ENCODE results near the gene CIZ1.
A peak's percentile ranks its signal among the peaks of the same experiment; 100 is the strongest.

CIZ1 gene

GRCh38 chr9:128203024-128203706 is 11.8 kb upstream of the CIZ1 start, which contains the start of gene DNM1:
TSS of gene DNM1 (plus strand) at chr9:128203379. CDS start at chr9:128203471, 92 bp downstream.
- no peaks in the 10 kb centered on the region for H3K9me3 ChIP-seq (ENCODE audit: control insufficient read depth in 2 of 2, low read length in 2 of 2)
- no peak within 1 kb of the TSS for H3K27ac ChIP-seq (ENCODE audit: low read length)
- H3K36me3 ChIP-seq (ENCODE audit: control insufficient read depth in 2 of 2, insufficient read depth in 2 of 2, low read length in 2 of 2) = no peaks in the 10 kb centered on the region
- peaks cover 12% of the 10 kb centered on the region for H3K4me1 ChIP-seq (ENCODE audit: control insufficient read depth, insufficient read depth, low read length)
- H3K4me3 ChIP-seq (ENCODE audit: low read length in 2 of 2) = peak within 1 kb of the TSS; percentile 70 to 78
- H3K9ac ChIP-seq (ENCODE audit: low read length in 2 of 2) = peak within 1 kb of the TSS in 1 of 2 donors; percentile 42
- peaks cover 7 to 9% of the 10 kb centered on the region in 2 donors for H3K27me3 ChIP-seq (ENCODE audit: control insufficient read depth in 1 of 2, insufficient read depth in 2 of 2, low read length in 2 of 2)

DNA sequence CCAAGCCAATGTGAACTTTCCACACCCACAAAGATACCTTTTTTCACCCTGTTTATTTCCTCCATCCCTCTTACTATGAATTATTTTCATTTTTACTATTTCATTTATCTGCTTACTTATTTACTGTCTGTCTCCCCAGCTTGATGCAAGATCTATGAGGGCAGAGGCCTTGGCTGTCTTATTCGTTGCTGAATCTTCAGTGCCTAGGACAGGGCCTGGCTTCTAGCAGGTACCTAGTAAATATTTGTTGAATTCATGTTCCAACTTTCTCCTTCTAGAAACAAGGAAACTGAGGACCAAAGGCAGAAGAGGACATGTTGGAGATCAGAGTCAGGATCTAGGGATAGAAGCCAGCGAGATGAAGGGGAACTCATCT is 11.3 kb upstream of the CIZ1 start:
- Histone ChIP-seq H3K9me3 (ENCODE audit: control insufficient read depth in 2 of 2, low read length in 2 of 2) (no peaks in the 10 kb centered on the region), H3K4me1 (ENCODE audit: control insufficient read depth, insufficient read depth, low read length) (peaks cover 12% of the 10 kb centered on the region), H3K9ac (ENCODE audit: low read length in 2 of 2) (no peak overlapping the region), H3K36me3 (ENCODE audit: control insufficient read depth in 2 of 2, insufficient read depth in 2 of 2, low read length in 2 of 2) (no peaks in the 10 kb centered on the region), H3K4me3 (ENCODE audit: low read length in 2 of 2) (peak overlapping the region in 1 of 2 donors; percentile 78), H3K27me3 (ENCODE audit: control insufficient read depth in 1 of 2, insufficient read depth in 2 of 2, low read length in 2 of 2) (peaks cover 7 to 9% of the 10 kb centered on the region in 2 donors), H3K27ac (ENCODE audit: low read length) (no peak overlapping the region)

DNA sequence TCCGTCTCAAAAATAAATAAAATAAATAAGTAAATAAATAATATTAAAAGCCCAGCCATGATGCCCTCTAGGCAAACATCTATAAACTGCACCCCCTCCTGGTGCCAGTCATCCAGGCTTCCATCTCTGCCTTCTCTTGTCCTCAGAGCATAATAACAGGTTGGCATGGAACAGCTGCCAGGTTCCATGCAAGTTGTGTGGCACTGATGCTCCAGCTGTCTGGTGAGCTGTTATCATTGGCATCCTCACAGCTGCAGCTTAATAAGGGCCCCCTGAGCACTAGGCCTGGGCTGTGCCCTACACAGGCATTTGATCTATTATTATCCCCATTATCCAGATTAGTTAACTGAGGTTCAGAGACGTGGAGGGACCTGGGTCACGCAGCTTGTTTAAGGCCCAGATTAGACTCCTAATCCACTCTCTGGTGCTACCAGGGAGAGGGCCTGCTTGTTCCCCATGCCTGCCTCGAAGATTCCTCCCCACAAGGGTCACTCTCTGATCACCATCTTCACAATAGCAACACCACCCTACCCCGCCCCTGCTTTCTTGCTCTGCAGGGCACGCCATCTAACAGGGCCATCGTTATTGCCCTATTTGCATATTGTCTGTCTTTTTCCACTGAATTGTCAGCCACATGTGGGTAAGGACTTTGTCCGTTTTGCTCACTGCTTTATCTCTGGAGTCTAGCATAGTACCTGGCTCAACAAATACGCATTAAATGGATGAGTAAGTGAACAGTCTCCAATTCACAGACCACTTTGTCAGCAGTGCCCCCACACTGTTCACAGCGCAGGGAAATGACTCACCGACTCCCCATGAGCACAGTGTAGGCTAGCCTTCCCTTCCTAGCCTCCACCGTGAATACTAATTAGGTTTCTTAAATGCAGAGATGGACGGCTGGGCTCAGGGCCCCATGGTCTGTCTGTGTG is 10.3 kb upstream of the CIZ1 start:
- H3K27ac ChIP-seq (ENCODE audit: low read length) = no peak overlapping the region
- H3K9ac ChIP-seq (ENCODE audit: low read length in 2 of 2) = no peak overlapping the region
- H3K9me3 ChIP-seq (ENCODE audit: control insufficient read depth in 2 of 2, low read length in 2 of 2) = no peaks in the 10 kb centered on the region
- no peaks in the 10 kb centered on the region for H3K36me3 ChIP-seq (ENCODE audit: control insufficient read depth in 2 of 2, insufficient read depth in 2 of 2, low read length in 2 of 2)
- peaks cover 12% of the 10 kb centered on the region for H3K4me1 ChIP-seq (ENCODE audit: control insufficient read depth, insufficient read depth, low read length)
- H3K4me3 ChIP-seq (ENCODE audit: low read length in 2 of 2) = no peak overlapping the region
- peaks cover 7 to 9% of the 10 kb centered on the region in 2 donors for H3K27me3 ChIP-seq (ENCODE audit: control insufficient read depth in 1 of 2, insufficient read depth in 2 of 2, low read length in 2 of 2)

- H3K4me3 ChIP-seq (ENCODE audit: low read length in 2 of 2) = peak overlapping the region in 1 of 2 donors; percentile 91
- H3K9ac ChIP-seq (ENCODE audit: low read length in 2 of 2) = no peak overlapping the region
These were observed 2.2 kb upstream of the CIZ1 start for GRCh38 chr9:128193469-128194096.

GRCh38 chr9:128192601-128193371 is 1.4 kb upstream of the CIZ1 start:
- peak overlapping the region; percentile 22 to 64 for H3K9ac ChIP-seq (ENCODE audit: low read length in 2 of 2)
- H3K27me3 ChIP-seq (ENCODE audit: control insufficient read depth in 1 of 2, insufficient read depth in 2 of 2, low read length in 2 of 2) = no peaks in the 10 kb centered on the region
- peak overlapping the region; percentile 62 for H3K27ac ChIP-seq (ENCODE audit: low read length)
- peak overlapping the region; percentile 46 to 91 for H3K4me3 ChIP-seq (ENCODE audit: low read length in 2 of 2)
- H3K4me1 ChIP-seq (ENCODE audit: control insufficient read depth, insufficient read depth, low read length) = peaks cover 22% of the 10 kb centered on the region
- no peaks in the 10 kb centered on the region for H3K9me3 ChIP-seq (ENCODE audit: control insufficient read depth in 2 of 2, low read length in 2 of 2)
- peaks cover 4 to 7% of the 10 kb centered on the region in 2 donors for H3K36me3 ChIP-seq (ENCODE audit: control insufficient read depth in 2 of 2, insufficient read depth in 2 of 2, low read length in 2 of 2)

More at GRCh38 chr9:128193469-128194096, 2.2 kb upstream of the CIZ1 start:
- Histone ChIP-seq H3K36me3 (ENCODE audit: control insufficient read depth in 2 of 2, insufficient read depth in 2 of 2, low read length in 2 of 2) (peaks cover 4 to 7% of the 10 kb centered on the region in 2 donors), H3K27ac (ENCODE audit: low read length) (peak overlapping the region; percentile 62), H3K4me1 (ENCODE audit: control insufficient read depth, insufficient read depth, low read length) (peaks cover 22% of the 10 kb centered on the region), H3K9me3 (ENCODE audit: control insufficient read depth in 2 of 2, low read length in 2 of 2) (no peaks in the 10 kb centered on the region), H3K27me3 (ENCODE audit: control insufficient read depth in 1 of 2, insufficient read depth in 2 of 2, low read length in 2 of 2) (no peaks in the 10 kb centered on the region)

DNA sequence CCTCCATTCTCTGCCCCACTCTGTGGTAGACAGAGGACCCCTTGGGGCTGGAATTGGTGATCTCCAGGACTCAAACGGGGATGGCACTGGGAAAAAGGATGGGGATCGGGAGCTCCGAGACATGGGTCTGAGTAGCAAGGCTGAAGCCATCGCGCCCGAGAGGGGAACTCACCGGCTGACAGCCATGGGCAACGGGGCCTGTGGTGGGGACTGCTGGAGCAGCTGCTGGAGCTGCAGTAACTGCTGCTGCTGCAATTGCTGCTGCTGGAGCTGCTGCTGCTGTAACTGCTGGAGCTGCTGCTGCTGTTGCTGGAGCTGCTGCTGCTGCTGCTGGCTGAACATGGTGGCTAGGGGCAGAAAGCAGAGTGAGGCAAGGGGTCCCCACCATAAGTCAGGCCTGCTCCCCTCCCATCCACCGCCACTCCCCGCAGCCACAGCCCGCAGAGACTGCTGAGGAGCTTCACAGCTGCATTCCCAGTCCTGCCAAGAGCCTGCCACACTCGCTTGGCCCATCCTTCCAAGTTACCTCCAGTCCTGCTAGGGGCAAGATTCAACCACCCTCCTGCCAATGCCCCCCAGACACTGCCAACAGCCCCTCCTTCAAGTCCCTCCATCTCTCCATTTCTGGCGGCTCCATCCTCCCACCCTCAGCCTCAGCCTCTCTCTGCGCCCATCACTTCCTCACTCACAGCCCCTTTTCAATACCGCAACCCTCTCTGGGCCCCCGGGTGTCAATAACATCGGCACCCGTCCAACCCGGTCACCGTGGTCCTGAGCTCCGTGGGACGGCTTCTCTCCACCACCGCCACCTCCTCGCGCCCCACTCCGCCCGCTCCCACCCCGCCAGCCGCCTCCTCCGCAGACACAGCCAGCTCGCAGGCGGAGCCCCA is 611 bp downstream of the CIZ1 start:
- peak overlapping the region; percentile 95 to 96 for H3K9ac ChIP-seq (ENCODE audit: low read length in 2 of 2)
- H3K36me3 ChIP-seq (ENCODE audit: control insufficient read depth in 2 of 2, insufficient read depth in 2 of 2, low read length in 2 of 2) = peaks cover 11 to 17% of the 10 kb centered on the region in 2 donors
- H3K9me3 ChIP-seq (ENCODE audit: control insufficient read depth in 2 of 2, low read length in 2 of 2) = no peaks in the 10 kb centered on the region
- peak overlapping the region; percentile 76 for H3K27ac ChIP-seq (ENCODE audit: low read length)
- no peaks in the 10 kb centered on the region for H3K27me3 ChIP-seq (ENCODE audit: control insufficient read depth in 1 of 2, insufficient read depth in 2 of 2, low read length in 2 of 2)
- H3K4me1 ChIP-seq (ENCODE audit: control insufficient read depth, insufficient read depth, low read length) = peaks cover 22% of the 10 kb centered on the region
- H3K4me3 ChIP-seq (ENCODE audit: low read length in 2 of 2) = peak overlapping the region; percentile 84 to 91

DNA sequence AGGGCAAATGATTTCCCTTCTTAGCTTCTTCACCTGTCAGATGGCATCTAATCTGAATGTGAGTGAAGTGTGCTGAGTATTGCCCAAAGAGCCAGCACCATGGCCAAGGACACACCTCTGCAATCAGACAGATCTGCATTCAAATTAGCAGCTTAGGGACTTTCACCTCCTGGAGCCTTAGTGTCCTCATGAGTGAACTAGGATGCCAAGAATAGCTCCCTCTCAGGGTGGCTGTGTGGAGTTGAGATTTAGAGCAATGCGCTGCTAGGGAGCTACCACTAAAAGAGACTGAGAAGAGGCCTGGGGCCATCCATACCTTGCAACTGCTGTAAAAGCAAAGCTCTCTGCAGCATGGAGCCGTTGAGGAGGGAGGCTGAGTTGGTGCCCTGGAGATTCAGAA is 1.4 kb downstream of the CIZ1 start:
- no peaks in the 10 kb centered on the region for H3K9me3 ChIP-seq (ENCODE audit: control insufficient read depth in 2 of 2, low read length in 2 of 2)
- H3K27me3 ChIP-seq (ENCODE audit: control insufficient read depth in 1 of 2, insufficient read depth in 2 of 2, low read length in 2 of 2) = no peaks in the 10 kb centered on the region
- no peak overlapping the region for H3K27ac ChIP-seq (ENCODE audit: low read length)
- peak overlapping the region in 1 of 2 donors; percentile 91 for H3K4me3 ChIP-seq (ENCODE audit: low read length in 2 of 2)
- H3K36me3 ChIP-seq (ENCODE audit: control insufficient read depth in 2 of 2, insufficient read depth in 2 of 2, low read length in 2 of 2) = peaks cover 18 to 24% of the 10 kb centered on the region in 2 donors
- H3K4me1 ChIP-seq (ENCODE audit: control insufficient read depth, insufficient read depth, low read length) = peaks cover 22% of the 10 kb centered on the region
- H3K9ac ChIP-seq (ENCODE audit: low read length in 2 of 2) = peak overlapping the region in 1 of 2 donors; percentile 96

- no peaks in the 10 kb centered on the region for H3K27me3 ChIP-seq (ENCODE audit: control insufficient read depth in 1 of 2, insufficient read depth in 2 of 2, low read length in 2 of 2)
- H3K27ac ChIP-seq (ENCODE audit: low read length) = no peak overlapping the region
- H3K4me3 ChIP-seq (ENCODE audit: low read length in 2 of 2) = no peak overlapping the region
- no peak overlapping the region for H3K9ac ChIP-seq (ENCODE audit: low read length in 2 of 2)
- H3K4me1 ChIP-seq (ENCODE audit: control insufficient read depth, insufficient read depth, low read length) = peaks cover 22% of the 10 kb centered on the region
- no peaks in the 10 kb centered on the region for H3K9me3 ChIP-seq (ENCODE audit: control insufficient read depth in 2 of 2, low read length in 2 of 2)
- H3K36me3 ChIP-seq (ENCODE audit: control insufficient read depth in 2 of 2, insufficient read depth in 2 of 2, low read length in 2 of 2) = peaks cover 22 to 26% of the 10 kb centered on the region in 2 donors
These were observed 3.2 kb downstream of the CIZ1 start for GRCh38 chr9:128188209-128188608.

DNA sequence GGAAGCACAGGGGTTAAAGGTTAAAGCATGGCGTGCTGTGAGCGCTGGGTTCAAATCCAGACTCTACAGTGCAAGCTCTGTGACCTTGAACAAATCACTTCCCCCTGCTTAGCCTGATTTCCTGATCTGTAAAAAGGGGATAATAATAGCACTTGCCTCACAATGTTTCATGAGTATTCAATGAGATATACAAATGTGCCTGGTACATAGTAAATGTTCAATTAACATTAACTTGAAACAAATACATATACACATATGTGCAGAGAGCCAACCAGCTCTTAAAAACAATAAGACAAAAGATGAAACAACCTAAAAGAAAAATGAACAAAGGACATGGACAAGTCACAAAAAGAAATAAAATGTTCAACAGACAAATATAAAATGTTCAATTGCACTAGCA is 4.0 kb downstream of the CIZ1 start:
- Histone ChIP-seq H3K4me3 (ENCODE audit: low read length in 2 of 2) (no peak overlapping the region), H3K9ac (ENCODE audit: low read length in 2 of 2) (no peak overlapping the region), H3K27me3 (ENCODE audit: control insufficient read depth in 1 of 2, insufficient read depth in 2 of 2, low read length in 2 of 2) (no peaks in the 10 kb centered on the region), H3K36me3 (ENCODE audit: control insufficient read depth in 2 of 2, insufficient read depth in 2 of 2, low read length in 2 of 2) (peaks cover 26 to 27% of the 10 kb centered on the region in 2 donors), H3K9me3 (ENCODE audit: control insufficient read depth in 2 of 2, low read length in 2 of 2) (no peaks in the 10 kb centered on the region), H3K4me1 (ENCODE audit: control insufficient read depth, insufficient read depth, low read length) (peaks cover 15% of the 10 kb centered on the region), H3K27ac (ENCODE audit: low read length) (no peak overlapping the region)
